HepG2 (cell line): ENCODE measurements around the gene ABHD17A.

ENCODE experiments used
- CBX2 ChIP-seq, 2 experiments: fragments of 200-600 bp in 1 of 2; sonication (generic); formaldehyde crosslinking in 1 of 2; IDR thresholded peaks; 2 replicates each; pipeline versions ENCODE4 v1.7.0 to v1.8.1; 2018 to 2022; ENCODE audit warnings: low read depth in 2 of 2, low read length in 1 of 2, mild to moderate bottlenecking in 1 of 2, missing genetic modification reagents in 1 of 2
- CTCF ChIP-seq: sonication (generic); formaldehyde crosslinking; IDR thresholded peaks from 2 replicates; pipeline ENCODE4 v1.5.0; 2020; ENCODE audit warnings: mild to moderate bottlenecking, missing genetic modification reagents, moderate library complexity
- GZF1 ChIP-seq: sonication (generic); formaldehyde crosslinking; IDR thresholded peaks from 2 replicates; pipeline ENCODE4 v1.5.1; 2020; ENCODE audit warnings: mild to moderate bottlenecking, missing genetic modification reagents
- HHEX ChIP-seq: IDR thresholded peaks from 2 replicates; pipeline ENCODE4 v1.6.1; 2016; ENCODE audit warnings: control low read depth
- NRL ChIP-seq: sonication (generic); formaldehyde crosslinking; IDR thresholded peaks from 2 replicates; pipeline ENCODE4 v1.5.0; 2020; ENCODE audit warnings: missing genetic modification reagents, mild to moderate bottlenecking, moderate library complexity, borderline replicate concordance
- RCOR2 ChIP-seq: IDR thresholded peaks from 2 replicates; pipeline ENCODE4 v1.6.1; 2016; ENCODE audit warnings: missing biosample characterization, missing genetic modification reagents
- SMAD1 ChIP-seq: sonication (generic); formaldehyde crosslinking; IDR thresholded peaks from 2 replicates; pipeline ENCODE4 v1.4.0; 2020; ENCODE audit warnings: missing genetic modification reagents, low read depth, mild to moderate bottlenecking, borderline replicate concordance
- TGIF2 ChIP-seq: IDR thresholded peaks from 2 replicates; pipeline ENCODE4 v1.6.1; 2016; ENCODE audit warnings: control low read depth, missing compliant biosample characterization
- ZBTB7A ChIP-seq: sonication (generic); formaldehyde crosslinking; IDR thresholded peaks from 2 replicates; pipeline ENCODE4 v1.8.0; 2022; ENCODE audit warnings: mild to moderate bottlenecking, missing genetic modification reagents
- ZNF251 ChIP-seq: sonication (generic); formaldehyde crosslinking; IDR thresholded peaks from 2 replicates; pipeline ENCODE4 v1.9.0; 2021; ENCODE audit warnings: mild to moderate bottlenecking, missing genetic modification reagents

GRCh38 chr19:1884291-1884718, 991 bp downstream of the ABHD17A start:
- no peak for TF ChIP-seq SMAD1 (CRISPR knock-in tag)
- TF ChIP-seq RCOR2 (CRISPR knock-in tag), result no peak
- no peak for TF ChIP-seq CTCF (CRISPR knock-in tag)
- no peak for TF ChIP-seq NRL (CRISPR knock-in tag)
- TF ChIP-seq GZF1 (CRISPR knock-in tag), result no peak
- no peak for TF ChIP-seq HHEX (CRISPR knock-in tag)
- TF ChIP-seq ZNF251 (CRISPR knock-in tag), result no peak
- no peak for TF ChIP-seq ZBTB7A (CRISPR knock-in tag)
- no peak for TF ChIP-seq CBX2 (IDR thresholded peaks at IDR 0.05; ENCODE audit: low read depth, low read length)
- no peak for TF ChIP-seq CBX2 (CRISPR knock-in tag; IDR thresholded peaks at IDR 0.05; ENCODE audit: low read depth)
- TF ChIP-seq TGIF2 (CRISPR knock-in tag), result no peak
